Activated effector memory CD4-positive, alpha-beta T cell treated with anti-CD3 and anti-CD28 coated beads, Interleukin-2, amount 50 U/mL, for 16 hours (primary cell): ENCODE data around the gene RNU1-4.
"Not testable (repeated sequence)": the region's sequence is repeated elsewhere in the genome, so short reads cannot be mapped to it uniquely, and the experiment has no call there.

Source experiments
- DNase-seq: peaks from one replicate; pipeline ENCODE4 v3.0.0-alpha.2; 2020

The RNU1-4 gene

DNA sequence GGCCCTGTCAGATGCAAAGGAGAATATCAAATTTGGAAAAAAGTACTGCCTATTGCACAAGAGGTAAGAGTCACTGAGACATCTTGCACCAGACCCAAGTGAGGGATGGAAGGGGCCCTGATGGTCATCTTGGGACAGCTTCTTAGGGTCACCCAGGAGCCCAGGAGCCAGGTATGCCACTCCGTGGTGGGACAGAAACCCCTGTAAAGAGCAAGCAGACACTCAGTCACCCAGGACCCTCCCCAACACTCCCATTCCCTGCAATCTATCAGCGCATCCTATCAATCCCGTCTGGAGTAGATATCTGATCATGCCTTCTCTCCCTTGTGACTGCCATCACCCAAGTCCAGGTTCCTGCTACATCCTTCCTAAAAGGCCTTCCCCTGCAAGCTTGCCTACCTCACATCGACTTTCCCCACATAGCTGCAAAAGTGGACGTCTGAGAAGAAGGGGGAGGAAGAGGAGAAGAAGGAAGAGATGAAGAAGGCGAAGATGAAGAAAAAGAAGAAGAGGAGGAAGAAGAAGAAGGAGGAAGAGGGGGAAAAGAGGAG, 30.7 kb downstream of the RNU1-4 start:
- DNase-seq: not testable (repeated sequence)

DNA sequence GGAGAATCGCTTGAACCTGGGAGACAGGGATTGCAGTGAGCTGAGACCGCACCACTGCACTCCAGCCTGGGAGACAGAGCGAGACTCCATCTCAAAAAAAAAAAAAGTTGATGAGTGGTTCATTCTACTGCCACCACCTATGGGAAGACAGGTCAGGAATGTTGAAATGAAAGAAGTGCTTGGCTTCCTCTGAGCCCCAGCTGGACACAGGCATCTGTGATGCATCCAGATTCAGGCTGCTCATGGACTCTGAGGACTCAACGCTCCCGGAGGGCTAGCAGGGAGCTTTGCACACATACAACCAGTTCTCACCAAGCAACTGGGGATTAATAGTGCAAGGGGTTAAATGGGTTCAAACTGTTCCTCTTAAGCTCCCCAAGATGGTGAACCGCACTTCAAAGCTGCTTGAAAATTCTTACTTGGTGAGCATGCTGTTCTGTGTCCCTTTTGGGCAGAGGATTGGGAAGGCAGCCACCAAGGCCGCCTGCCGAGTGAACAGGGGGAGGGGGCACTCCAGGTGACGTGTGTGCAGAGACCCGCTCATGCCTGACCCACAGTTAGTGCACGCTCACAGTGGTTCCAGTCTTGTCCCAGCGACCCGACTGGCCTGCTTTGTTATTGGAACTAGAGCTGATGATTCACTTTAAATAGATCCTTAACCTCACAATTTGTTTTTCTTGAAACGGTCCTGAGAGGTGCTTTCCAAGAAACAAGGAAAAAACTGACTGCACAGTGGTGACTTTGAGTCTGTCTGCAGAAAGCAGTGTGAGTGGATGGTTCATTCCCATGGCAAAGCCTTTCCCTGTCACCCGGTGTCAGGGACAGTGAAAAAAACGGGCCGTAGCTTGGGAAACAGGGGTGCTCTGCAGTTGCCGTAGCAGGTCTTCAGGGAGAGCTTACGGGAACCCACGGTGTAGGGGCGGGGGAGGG, 32.2 kb downstream of the RNU1-4 start:
- DNase-seq: not testable (repeated sequence)

DNA sequence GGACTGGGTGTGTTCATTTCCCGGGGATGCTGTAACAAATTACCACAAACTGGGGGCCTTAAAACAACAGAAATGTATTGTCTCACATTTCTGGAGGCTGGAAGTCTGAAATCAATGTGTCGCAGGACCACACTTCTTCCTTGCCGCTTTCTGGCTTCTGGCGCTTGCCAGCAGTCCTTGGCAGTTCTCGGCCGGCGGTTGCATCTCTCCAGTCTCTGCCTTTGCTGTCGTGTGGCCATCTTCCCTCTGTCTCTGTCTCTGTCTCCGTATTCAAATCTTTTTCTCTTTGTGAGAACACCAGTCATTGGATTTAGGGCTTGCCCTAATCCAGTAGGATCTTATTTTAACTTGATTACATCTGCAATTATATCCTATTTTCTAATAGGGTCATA, 32.9 kb downstream of the RNU1-4 start:
- not testable (repeated sequence) for DNase-seq

DNA sequence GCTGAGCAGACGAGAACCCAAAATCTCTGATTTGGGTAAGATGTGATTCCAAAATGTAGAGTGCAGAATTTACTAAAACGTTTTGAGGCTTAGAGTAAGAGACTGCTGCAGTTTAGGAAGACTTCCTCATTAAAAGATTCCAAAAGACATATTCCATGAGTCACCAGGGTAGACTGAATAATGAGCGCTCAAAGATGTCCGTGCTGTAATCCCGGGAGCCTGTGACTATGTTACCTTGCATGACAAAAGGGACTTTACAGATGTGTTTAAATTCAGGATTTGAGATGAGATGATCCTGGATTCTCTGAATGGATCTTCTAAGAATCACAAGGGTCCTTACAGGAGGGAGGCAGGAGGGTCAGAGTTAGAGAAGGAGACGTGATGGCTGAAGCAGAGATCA, 33.4 kb downstream of the RNU1-4 start:
- not testable (repeated sequence) for DNase-seq

DNA sequence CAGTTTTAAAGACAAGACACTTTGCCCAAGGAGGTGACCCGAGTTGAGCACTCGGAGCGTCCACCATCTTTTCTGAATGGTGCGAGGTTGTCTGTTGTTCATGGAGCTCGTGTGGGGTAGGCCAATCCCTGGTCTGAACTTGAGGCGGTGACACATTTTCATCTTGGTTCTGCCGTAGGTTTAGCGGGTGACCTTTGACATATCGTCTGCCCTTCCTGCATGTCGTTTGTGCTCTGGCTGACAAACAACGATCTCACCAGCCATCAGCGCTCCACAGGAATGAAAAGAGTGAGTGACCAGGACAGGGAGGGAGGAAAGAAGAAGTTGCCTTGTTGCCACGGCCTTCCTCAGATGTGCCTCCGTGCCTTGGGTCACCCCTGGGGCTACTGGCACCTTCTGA, 34.5 kb downstream of the RNU1-4 start:
- DNase-seq: not testable (repeated sequence)

DNA sequence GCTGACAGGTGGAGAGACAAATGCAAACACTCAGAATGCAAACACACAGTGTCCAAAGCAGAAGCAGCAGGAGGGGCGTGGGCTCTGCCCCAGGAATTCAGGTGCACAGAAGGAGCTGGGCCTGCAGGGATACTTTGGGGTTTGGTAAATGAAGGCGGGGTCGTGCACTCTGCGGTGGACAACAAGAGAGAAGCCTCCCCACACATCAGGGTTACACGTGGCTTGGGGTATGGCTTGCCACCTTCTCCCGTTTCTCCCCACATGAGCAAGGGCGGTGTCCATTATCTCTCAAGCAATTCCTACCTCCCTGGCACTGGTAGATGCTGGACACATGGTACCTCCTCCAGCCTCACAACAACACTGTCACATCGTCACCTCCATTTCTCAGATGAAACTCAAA, 35.0 kb downstream of the RNU1-4 start:
- not testable (repeated sequence) for DNase-seq

DNA sequence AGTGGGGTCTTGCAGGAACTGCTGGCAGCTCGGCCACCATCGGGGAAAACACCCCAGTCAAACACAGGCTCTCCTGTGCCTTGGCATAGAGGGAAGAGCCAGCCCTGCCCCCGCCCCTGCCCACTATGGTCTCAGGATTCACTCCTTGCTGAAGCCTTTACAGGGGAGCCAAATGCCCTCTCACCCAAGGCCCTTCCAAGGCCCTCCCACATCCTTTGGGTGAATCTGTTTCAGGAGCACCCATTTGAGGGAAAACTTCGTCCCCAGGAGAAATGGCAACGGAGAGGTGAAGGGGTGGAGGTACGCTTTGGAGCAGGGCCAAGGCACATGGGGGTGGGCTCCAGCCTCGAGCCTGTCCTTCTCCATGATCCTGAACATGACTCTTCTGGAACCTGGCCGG, 35.9 kb downstream of the RNU1-4 start:
- DNase-seq: not testable (repeated sequence)

DNA sequence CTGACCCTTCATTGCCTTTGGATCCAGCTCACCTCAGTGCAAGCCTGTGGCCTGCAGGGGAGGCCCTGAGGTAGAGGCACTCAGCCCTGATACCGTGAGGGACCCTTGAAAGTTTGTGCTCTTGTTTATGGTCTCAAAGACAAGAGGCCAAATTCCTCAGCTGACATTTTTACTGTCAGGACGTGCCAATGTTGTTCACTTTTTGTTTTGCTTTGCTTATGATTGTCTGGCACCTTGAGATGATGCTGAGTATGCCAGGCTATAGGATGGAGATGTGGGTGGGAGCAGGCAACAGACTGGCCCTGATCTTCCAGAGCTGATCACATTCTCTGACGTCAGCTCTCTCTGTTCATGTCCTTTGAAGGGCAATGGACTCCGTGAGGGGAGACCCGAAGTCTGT, 36.5 kb downstream of the RNU1-4 start:
- DNase-seq: not testable (repeated sequence)

DNA sequence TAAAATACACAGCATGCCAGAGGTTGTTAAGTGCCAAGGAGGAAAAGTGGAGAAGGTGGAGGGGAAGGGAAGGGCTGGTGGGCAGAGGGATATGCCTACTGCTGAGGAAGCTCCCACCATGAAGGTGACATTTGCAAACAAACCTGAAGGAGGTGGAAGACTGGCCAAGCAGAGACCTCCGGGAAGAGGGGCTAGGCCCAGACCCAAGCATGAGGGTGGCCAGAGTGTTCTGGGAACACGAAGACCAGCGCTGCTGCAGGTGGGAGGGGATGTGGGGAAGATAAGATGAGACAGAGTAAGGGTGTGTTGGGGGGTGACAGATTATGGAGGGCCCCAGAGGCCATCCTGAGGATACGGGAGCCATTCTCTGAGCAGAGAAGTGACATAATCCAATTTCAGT, 37.5 kb downstream of the RNU1-4 start:
- DNase-seq: not testable (repeated sequence)

DNA sequence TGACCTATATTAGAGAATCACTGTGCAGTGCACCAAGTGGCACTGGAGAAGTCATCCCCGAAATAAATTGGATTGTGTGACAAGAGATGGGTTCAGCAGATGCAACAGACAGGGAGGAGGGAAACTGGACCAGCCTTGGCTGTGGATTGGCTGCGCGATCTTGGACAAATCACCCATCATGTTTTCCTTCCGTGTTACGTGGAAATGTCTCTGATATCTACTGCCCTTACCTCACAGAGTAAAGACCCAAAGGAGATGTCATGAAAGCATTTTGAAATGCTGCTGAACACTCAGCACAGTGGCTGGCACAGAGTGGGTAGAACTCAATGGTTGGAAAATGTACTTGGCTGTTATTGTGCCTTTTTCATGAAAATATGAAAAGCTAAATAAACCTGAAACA, 39.2 kb downstream of the RNU1-4 start:
- not testable (repeated sequence) for DNase-seq

DNA sequence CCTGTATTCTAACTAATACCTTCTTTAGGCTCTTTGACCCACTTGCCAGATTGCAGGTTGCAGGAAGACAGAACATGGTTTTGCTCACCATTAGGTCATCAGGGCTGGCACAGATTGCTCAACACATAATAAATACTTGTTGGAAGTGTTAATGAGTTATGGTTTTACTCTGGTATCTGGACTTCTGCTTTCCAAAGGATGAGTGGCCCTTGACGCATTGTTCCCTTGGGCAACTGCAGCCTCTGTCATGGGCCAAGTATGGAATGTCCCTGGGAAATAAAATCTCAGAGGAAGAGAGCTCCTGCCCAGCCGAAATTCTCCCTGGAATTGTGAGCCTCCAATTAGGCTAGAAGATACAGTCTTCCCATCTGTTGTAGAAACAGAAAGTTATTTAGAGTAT, 40.7 kb downstream of the RNU1-4 start:
- not testable (repeated sequence) for DNase-seq

DNA sequence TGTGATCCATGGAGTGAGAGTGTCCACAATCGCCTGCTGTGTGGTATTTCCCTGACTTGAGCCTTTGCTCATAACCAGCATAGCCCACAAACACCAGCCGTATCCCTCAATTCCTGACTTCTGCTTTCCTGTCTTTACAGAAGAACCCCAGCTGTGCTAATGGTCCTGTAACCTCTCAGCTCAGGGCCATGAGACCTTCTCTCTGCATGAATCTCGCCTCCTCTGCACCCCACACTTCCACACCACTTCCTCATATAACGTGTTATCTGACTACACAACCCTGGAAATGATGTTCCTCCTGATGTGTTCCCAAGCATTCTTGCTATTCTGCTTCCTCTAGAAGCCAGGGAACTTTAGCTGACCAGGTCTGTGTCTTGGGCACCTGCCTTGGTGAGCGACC, 41.3 kb downstream of the RNU1-4 start:
- not testable (repeated sequence) for DNase-seq

DNA sequence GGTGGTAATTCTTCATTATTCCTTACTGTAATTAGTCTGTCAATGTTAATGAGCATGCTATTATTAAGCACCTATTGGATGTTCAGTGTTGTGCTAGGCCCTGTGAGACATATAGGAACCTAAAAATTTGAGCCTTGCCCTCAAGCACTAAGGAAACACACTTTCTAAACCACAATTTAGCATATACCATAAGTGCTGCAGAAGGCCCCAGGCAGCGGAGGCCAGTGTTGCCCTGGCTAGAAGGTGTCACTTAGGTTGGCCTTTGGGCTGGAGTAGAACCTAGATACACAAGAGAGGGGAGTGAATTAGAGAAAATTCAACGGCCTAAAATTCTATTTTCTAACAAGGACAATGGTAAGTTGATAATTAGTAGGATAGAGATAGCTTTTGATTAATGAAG, 44.6 kb downstream of the RNU1-4 start:
- not testable (repeated sequence) for DNase-seq

DNA sequence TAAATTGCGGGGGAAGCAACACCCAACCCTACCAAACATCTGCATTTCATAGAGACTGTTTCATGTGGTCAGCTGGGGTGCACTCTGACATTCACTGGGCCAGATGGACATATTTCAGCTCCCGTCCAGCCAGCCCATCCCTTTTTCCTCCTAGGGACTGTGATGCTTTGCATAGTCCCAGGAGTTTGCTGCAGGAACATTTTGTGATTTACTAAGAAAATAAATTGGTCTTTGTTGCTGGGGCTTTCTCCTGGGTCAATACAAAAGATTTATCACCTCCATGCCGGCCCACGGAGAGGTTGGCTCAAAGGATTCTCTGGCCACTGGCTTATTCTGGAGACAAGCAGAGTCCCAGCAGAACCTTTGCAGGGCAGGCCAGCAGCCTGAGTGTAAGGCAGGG, 46.0 kb downstream of the RNU1-4 start:
- not testable (repeated sequence) for DNase-seq

DNA sequence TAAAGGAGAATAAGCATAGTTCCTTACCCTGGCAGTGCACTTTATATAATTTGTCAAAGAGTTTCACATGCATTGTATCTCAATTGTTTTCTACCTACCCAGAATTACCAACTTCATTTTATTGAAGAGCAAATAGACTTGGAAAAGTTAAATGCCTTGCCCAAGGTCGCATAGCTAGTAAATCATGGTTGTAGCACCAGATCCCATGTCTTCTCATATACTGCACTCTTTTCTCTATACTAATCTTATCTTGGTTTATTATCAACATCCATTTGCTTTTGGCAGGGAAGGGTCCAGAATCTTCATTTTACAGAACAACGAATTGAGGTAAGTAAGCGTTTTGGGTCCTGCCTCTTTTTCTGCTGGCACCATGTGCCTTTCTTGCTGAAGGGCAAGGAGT, 46.9 kb downstream of the RNU1-4 start:
- not testable (repeated sequence) for DNase-seq

DNA sequence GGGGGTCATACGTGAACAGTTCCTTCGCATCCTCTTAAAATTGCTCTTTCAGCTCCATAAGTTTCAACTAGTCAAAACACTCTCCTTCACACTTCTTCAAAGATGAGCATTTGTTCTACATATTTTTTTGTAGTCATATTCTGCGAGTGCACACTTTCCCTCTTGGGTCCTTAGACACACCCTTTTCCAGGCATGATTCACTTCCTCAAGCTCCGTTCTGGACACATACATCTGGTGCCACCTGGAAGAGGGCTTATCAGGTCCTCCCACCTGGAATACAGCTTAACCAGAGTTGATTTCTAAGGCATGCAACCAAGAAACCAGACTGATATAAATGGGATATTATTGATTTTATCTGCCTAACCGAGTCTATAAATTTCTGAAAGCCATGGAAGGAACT, 47.4 kb downstream of the RNU1-4 start:
- not testable (repeated sequence) for DNase-seq
